K562 (cell line): Measurements from ENCODE around the gene HUNK.

Source experiments
- CEBPZ ChIP-seq: fragments of 150-350 bp; IDR thresholded peaks from 2 replicates; pipeline ENCODE4 v1.6.1; 2014; ENCODE audit warnings: low read depth, mild to moderate bottlenecking, low read length, borderline replicate concordance
- CTCF ChIP-seq, 3 experiments: IDR thresholded peaks in 2 of 3; conservative IDR thresholded peaks in 1 of 3; 2 replicates each; pipeline ENCODE4 v1.5.1; 2011 to 2012; ENCODE audit warnings: low read length in 3 of 3, mild to moderate bottlenecking in 3 of 3, control low read depth in 2 of 3, improper control_type of control experiment in 1 of 3, inconsistent platforms in 1 of 3, low read depth in 1 of 3, mixed read lengths in 1 of 3, moderate library complexity in 1 of 3; ENCODE audit not compliant: insufficient read depth in 2 of 3
- EZH2 ChIP-seq: IDR thresholded peaks from 2 replicates; pipeline ENCODE4 v1.6.1; 2012; ENCODE audit warnings: low read depth, mild to moderate bottlenecking, inconsistent platforms, low read length, borderline replicate concordance
- HDAC2 ChIP-seq: fragments of 450-650 bp; IDR thresholded peaks from 2 replicates; pipeline ENCODE4 v1.6.1; 2016; ENCODE audit warnings: mild to moderate bottlenecking
- HOXB6 ChIP-seq: fragments of 250-450 bp; sonication (Bioruptor Pico); IDR thresholded peaks from 2 replicates; pipeline ENCODE4 v1.5.1; 2022; ENCODE audit warnings: mild to moderate bottlenecking, borderline replicate concordance
- TF ChIP-seq, protein P1 (sequence below): fragments of 450-650 bp; IDR thresholded peaks from one replicate; pipeline ENCODE4 v1.6.1; 2018; ENCODE audit warnings: mild to moderate bottlenecking, moderate library complexity; ENCODE audit not compliant: partially characterized antibody
- TF ChIP-seq, protein P2 (sequence below): IDR thresholded peaks from 3 replicates; pipeline ENCODE4 v1.6.1; 2011; ENCODE audit warnings: borderline replicate concordance, mild to moderate bottlenecking, moderate library complexity; ENCODE audit not compliant: insufficient read length; ENCODE audit errors: extremely low read depth

DNA sequence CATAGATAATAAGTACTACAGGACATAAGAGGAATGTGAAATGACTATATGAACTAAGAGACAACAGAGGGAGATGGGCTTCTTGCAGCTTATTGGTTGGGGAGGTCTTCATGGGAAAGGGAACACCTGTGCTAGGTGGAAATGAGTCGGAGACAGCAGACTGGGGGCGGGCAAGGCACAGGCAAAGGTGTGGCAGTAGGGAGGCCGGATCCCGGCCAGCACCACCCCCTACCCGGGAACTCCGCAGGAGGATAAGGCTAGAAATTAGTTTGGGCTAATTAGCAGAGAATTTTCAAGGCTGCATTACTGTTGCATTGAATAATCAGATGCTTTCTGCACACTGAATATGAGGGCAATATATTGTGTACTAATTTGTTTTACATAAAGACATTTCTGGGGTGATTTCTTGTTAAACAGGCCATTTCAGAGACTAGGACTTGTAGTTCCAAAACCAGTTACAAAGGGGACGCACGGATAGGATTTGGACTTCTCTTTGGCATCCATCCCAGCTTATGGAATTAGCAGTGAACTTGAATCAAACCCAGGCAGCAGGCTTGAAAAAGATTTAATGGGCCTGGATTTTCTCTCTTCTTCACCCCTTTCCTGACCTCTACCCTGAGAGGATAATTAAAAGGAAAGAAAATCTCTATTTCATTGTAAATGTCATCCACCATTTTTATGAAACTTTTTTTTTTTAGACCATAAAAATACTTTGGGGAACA, 2.2 kb upstream of the HUNK start:
- TF ChIP-seq CTCF (IDR thresholded peaks at IDR 0.05 in 2 of 3, conservative IDR thresholded peaks at IDR 0.05 in 1 of 3; ENCODE audit: insufficient read depth in 2 of 3, low read depth in 1 of 3, low read length in 3 of 3) (no peak), HDAC2 (no peak), CEBPZ (no peak), EZH2 (no peak), HOXB6 (CRISPR knock-in tag) (no peak)
- TF ChIP-seq, protein P1, sequence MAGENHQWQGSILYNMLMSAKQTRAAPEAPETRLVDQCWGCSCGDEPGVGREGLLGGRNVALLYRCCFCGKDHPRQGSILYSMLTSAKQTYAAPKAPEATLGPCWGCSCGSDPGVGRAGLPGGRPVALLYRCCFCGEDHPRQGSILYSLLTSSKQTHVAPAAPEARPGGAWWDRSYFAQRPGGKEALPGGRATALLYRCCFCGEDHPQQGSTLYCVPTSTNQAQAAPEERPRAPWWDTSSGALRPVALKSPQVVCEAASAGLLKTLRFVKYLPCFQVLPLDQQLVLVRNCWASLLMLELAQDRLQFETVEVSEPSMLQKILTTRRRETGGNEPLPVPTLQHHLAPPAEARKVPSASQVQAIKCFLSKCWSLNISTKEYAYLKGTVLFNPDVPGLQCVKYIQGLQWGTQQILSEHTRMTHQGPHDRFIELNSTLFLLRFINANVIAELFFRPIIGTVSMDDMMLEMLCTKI, result no peak
- TF ChIP-seq, protein P2, sequence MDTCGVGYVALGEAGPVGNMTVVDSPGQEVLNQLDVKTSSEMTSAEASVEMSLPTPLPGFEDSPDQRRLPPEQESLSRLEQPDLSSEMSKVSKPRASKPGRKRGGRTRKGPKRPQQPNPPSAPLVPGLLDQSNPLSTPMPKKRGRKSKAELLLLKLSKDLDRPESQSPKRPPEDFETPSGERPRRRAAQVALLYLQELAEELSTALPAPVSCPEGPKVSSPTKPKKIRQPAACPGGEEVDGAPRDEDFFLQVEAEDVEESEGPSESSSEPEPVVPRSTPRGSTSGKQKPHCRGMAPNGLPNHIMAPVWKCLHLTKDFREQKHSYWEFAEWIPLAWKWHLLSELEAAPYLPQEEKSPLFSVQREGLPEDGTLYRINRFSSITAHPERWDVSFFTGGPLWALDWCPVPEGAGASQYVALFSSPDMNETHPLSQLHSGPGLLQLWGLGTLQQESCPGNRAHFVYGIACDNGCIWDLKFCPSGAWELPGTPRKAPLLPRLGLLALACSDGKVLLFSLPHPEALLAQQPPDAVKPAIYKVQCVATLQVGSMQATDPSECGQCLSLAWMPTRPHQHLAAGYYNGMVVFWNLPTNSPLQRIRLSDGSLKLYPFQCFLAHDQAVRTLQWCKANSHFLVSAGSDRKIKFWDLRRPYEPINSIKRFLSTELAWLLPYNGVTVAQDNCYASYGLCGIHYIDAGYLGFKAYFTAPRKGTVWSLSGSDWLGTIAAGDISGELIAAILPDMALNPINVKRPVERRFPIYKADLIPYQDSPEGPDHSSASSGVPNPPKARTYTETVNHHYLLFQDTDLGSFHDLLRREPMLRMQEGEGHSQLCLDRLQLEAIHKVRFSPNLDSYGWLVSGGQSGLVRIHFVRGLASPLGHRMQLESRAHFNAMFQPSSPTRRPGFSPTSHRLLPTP, result no peak
